Measurements from ENCODE around the gene DEPDC1B.
A peak's percentile ranks its signal among the peaks of the same experiment; 100 is the strongest.

DNA sequence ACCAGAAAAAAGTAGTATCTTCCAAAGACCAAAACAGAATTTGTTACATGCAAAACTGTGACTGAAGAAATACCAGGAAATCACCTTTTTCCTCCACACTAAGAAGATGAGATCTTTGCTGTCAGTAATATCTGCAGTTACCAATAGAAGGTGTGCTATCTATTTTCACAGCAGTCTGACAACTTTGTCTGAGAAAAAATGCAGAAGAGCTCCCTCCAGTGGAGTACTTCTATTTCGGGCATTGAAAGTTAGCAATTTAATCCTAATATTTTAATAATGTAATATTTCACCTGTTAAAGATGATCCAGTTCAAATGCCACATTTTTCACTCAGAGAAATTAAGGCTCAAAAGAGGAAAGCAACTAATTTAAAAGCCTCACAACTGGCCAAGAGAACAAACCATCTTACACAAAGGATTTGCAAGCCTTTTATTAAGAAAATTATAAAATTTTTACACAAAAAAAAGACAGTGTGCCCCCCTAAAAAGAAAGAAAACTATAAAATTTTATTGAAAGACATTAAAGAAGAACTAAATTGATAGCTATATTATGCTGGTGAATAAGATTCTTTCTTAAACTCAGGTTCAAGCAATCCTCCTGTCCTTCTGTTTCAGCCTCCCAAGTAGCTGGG, 50.6 kb downstream of the DEPDC1B start:
- TF ChIP-seq CTCF (IDR thresholded peaks at IDR 0.05) (peak; percentile 32 to 48 (median 45)), POLR2A (IDR thresholded peaks at IDR 0.05) (no peak), POLR2AphosphoS5 (IDR thresholded peaks at IDR 0.05) (no peak), EP300 (IDR thresholded peaks at IDR 0.05; ENCODE audit: low read depth) (no peak)
